Liver (tissue), 9 donors: ENCODE measurements around the gene PCDHGC4. TPM values are rescaled to one million over a fixed set of nuclear protein-coding genes. Genes with fewer than 3 reads are reported as not detected.

Experiments
- DNase-seq: peaks from one replicate; pipeline ENCODE4 v3.0.0-alpha.2; 2017; ENCODE audit warnings: low spot score
- H3K27ac ChIP-seq, 2 donors: one replicate each; pipeline ENCODE4 v1.7.0; 2013; ENCODE audit warnings: inconsistent platforms in 2 of 2, low read length in 2 of 2, control low read depth in 1 of 2, low read depth in 1 of 2, mild to moderate bottlenecking in 1 of 2
- H3K27me3 ChIP-seq, 4 donors: one replicate each; pipeline versions ENCODE4 v1.6.1 to v1.7.0; 2013; ENCODE audit warnings: low read length in 3 of 4, inconsistent platforms in 1 of 4, mild to moderate bottlenecking in 1 of 4, moderate library complexity in 1 of 4; ENCODE audit not compliant: control insufficient read depth in 4 of 4, insufficient read depth in 4 of 4
- H3K36me3 ChIP-seq, 4 donors: one replicate each; pipeline versions ENCODE4 v1.6.1 to v1.7.0; 2013; ENCODE audit warnings: low read length in 3 of 4, mild to moderate bottlenecking in 3 of 4, low read depth in 1 of 4, moderate library complexity in 1 of 4; ENCODE audit not compliant: control insufficient read depth in 4 of 4, insufficient read depth in 3 of 4
- H3K4me1 ChIP-seq, 4 donors: one replicate each; pipeline versions ENCODE4 v1.6.1 to v1.7.0; 2013; ENCODE audit warnings: low read length in 3 of 4, mild to moderate bottlenecking in 3 of 4, moderate library complexity in 1 of 4; ENCODE audit not compliant: control insufficient read depth in 4 of 4, insufficient read depth in 4 of 4
- H3K4me3 ChIP-seq, 3 donors: one replicate each; pipeline versions ENCODE4 v1.6.1 to v1.7.0; 2013; ENCODE audit warnings: low read length in 3 of 3, control low read depth in 1 of 3, low read depth in 1 of 3, mild to moderate bottlenecking in 1 of 3
- H3K9ac ChIP-seq, 2 donors: one replicate each; pipeline ENCODE4 v1.7.0; 2013; ENCODE audit warnings: low read length in 2 of 2, mild to moderate bottlenecking in 2 of 2, moderate library complexity in 2 of 2, control low read depth in 1 of 2, low read depth in 1 of 2
- H3K9me3 ChIP-seq, 4 donors: one replicate each; pipeline versions ENCODE4 v1.6.1 to v1.7.0; 2013; ENCODE audit warnings: low read length in 3 of 4; ENCODE audit not compliant: control insufficient read depth in 4 of 4
- ATF3 ChIP-seq: IDR thresholded peaks from 2 replicates; pipeline ENCODE4 v1.6.1; 2016; ENCODE audit warnings: antibody characterized with exemption
- EGR1 ChIP-seq, 2 donors: IDR thresholded peaks; 2 replicates each; pipeline ENCODE4 v1.6.1; 2016 to 2018; ENCODE audit warnings: antibody characterized with exemption in 2 of 2, low read depth in 2 of 2
- FOXA1 ChIP-seq: IDR thresholded peaks from 2 replicates; pipeline ENCODE4 v1.6.1; 2016; ENCODE audit warnings: antibody characterized with exemption
- FOXA2 ChIP-seq: IDR thresholded peaks from 2 replicates; pipeline ENCODE4 v1.6.1; 2016; ENCODE audit warnings: antibody characterized with exemption
- GABPA ChIP-seq, 2 donors: IDR thresholded peaks in 1 of 2; conservative IDR thresholded peaks in 1 of 2; 2 replicates each; pipeline ENCODE4 v1.6.1; 2016; ENCODE audit warnings: antibody characterized with exemption in 2 of 2, mild to moderate bottlenecking in 1 of 2, moderate library complexity in 1 of 2
- HNF4A ChIP-seq, 2 donors: conservative IDR thresholded peaks; 2 replicates each; pipeline ENCODE4 v1.6.1; 2016; ENCODE audit warnings: antibody characterized with exemption in 2 of 2, mild to moderate bottlenecking in 2 of 2
- HNF4G ChIP-seq: IDR thresholded peaks from 2 replicates; pipeline ENCODE4 v1.6.1; 2016; ENCODE audit warnings: antibody characterized with exemption
- JUND ChIP-seq, 2 donors: IDR thresholded peaks; 2 replicates each; pipeline ENCODE4 v1.6.1; 2016; ENCODE audit warnings: antibody characterized with exemption in 2 of 2
- MAX ChIP-seq: IDR thresholded peaks from 2 replicates; pipeline ENCODE4 v1.6.1; 2016; ENCODE audit warnings: antibody characterized with exemption
- NR2F2 ChIP-seq: IDR thresholded peaks from 2 replicates; pipeline ENCODE4 v1.6.1; 2016; ENCODE audit warnings: antibody characterized with exemption
- RAD21 ChIP-seq, 2 donors: IDR thresholded peaks; 2 replicates each; pipeline ENCODE4 v1.6.1; 2016; ENCODE audit warnings: antibody characterized with exemption in 2 of 2, mild to moderate bottlenecking in 2 of 2
- REST ChIP-seq: IDR thresholded peaks from 2 replicates; pipeline ENCODE4 v1.6.1; 2016; ENCODE audit warnings: antibody characterized with exemption, mild to moderate bottlenecking
- RXRA ChIP-seq, 2 donors: IDR thresholded peaks; 2 replicates each; pipeline ENCODE4 v1.6.1; 2017 to 2018; ENCODE audit warnings: antibody characterized with exemption in 2 of 2, mild to moderate bottlenecking in 1 of 2
- SP1 ChIP-seq: IDR thresholded peaks from 2 replicates; pipeline ENCODE4 v1.6.1; 2018; ENCODE audit warnings: antibody characterized with exemption, mild to moderate bottlenecking
- TAF1 ChIP-seq: conservative IDR thresholded peaks from 2 replicates; pipeline ENCODE4 v1.6.1; 2016; ENCODE audit warnings: antibody characterized with exemption, mild to moderate bottlenecking
- YY1 ChIP-seq: IDR thresholded peaks from 2 replicates; pipeline ENCODE4 v1.6.1; 2016; ENCODE audit warnings: antibody characterized with exemption, mild to moderate bottlenecking
- ZBTB33 ChIP-seq: IDR thresholded peaks from 2 replicates; pipeline ENCODE4 v1.6.1; 2016; ENCODE audit warnings: antibody characterized with exemption
- WGBS: extraction: QIAGEN DNeasy Blood & Tissue Kit; methylation state at CpG from one replicate; pipeline ENCODE4 v1.1.7; 2013; 5-methylcytosine and 5-hydroxymethylcytosine counted together
- polyA plus RNA-seq, 2 donors: library from polyadenylated mRNA; stranded (reverse) in 1 of 2; unstranded in 1 of 2; fragments of 200-250 nt in 1 of 2; fragments of >200 nt in 1 of 2; fragmentation: Nextera tagmentation in 1 of 2; extraction: Ambion mirVana in 1 of 2; gene quantifications; one replicate each; pipeline versions ENCODE4 v1.2.1 to v1.2.3, GENCODE V29; 2013 to 2015
- total RNA-seq, 2 donors: library from RNA; depleted of rRNA; stranded (reverse); fragments of >200 nt; gene quantifications; one replicate each; pipeline ENCODE4 v1.2.3, GENCODE V29; 2014
- donor health status: healthy.
- donor health status: healthy.
- donor health status: healthy.
- donor health status: healthy.
- donor health status: healthy.

Gene PCDHGC4
- total and polyA plus RNA-seq, 4 donors: 0.33 to 1.4 TPM; not detected in 2

GRCh38 chr5:141512911-141513626 lies 28.2 kb downstream of the PCDHGC4 start (continued):
- TF ChIP-seq FOXA1: no peak
- no peak for TF ChIP-seq ZBTB33
- no peak for TF ChIP-seq RXRA (IDR thresholded peaks at IDR 0.05)
- TF ChIP-seq HNF4A (conservative IDR thresholded peaks at IDR 0.05): no peak

- Histone ChIP-seq H3K9ac (peak overlapping the region in 1 of 2 donors; percentile 19), H3K27ac (peak overlapping the region; percentile 58 to 72), H3K27me3 (no peaks in the 10 kb centered on the region), H3K36me3 (peaks cover 13 to 32% (median 26%) of the 10 kb centered on the region in 4 donors), H3K9me3 (no peaks in the 10 kb centered on the region), H3K4me1 (peaks cover 4 to 20% (median 7%) of the 10 kb centered on the region in 4 donors), H3K4me3 (peak overlapping the region in 2 of 3 donors; percentile 27 to 51)
- DNase-seq: peak; percentile 57
- TF ChIP-seq RAD21 (IDR thresholded peaks at IDR 0.05) (no peak), SP1 (peak; percentile 25)
- 46% methylated on average over 29 of the region's 29 CpGs for WGBS
These were observed 28.9 kb downstream of the PCDHGC4 start for GRCh38 chr5:141513627-141514329.

GRCh38 chr5:141514330-141515133 lies 29.7 kb downstream of the PCDHGC4 start:
- Histone ChIP-seq H3K36me3 (peaks cover 17 to 40% (median 33%) of the 10 kb centered on the region in 4 donors), H3K27ac (peak overlapping the region; percentile 58 to 72), H3K27me3 (no peaks in the 10 kb centered on the region), H3K9me3 (no peaks in the 10 kb centered on the region), H3K4me3 (no peak overlapping the region), H3K9ac (no peak overlapping the region), H3K4me1 (peaks cover 4 to 20% (median 7%) of the 10 kb centered on the region in 4 donors)
- 81% methylated on average over 6 of the region's 6 CpGs for WGBS
- DNase-seq: no peak
- TF ChIP-seq ATF3 (no peak), JUND (IDR thresholded peaks at IDR 0.05) (no peak), HNF4G (no peak), EGR1 (IDR thresholded peaks at IDR 0.05; ENCODE audit: low read depth in 2 of 2) (no peak), TAF1 (no peak), FOXA1 (no peak), HNF4A (conservative IDR thresholded peaks at IDR 0.05) (no peak), MAX (no peak), ZBTB33 (no peak), REST (no peak), NR2F2 (no peak), FOXA2 (no peak), RXRA (IDR thresholded peaks at IDR 0.05) (no peak), GABPA (IDR thresholded peaks at IDR 0.05 in 1 of 2, conservative IDR thresholded peaks at IDR 0.05 in 1 of 2) (no peak), YY1 (no peak)
